ENCODE results near the gene TXLNB.

TXLNB gene

DNA sequence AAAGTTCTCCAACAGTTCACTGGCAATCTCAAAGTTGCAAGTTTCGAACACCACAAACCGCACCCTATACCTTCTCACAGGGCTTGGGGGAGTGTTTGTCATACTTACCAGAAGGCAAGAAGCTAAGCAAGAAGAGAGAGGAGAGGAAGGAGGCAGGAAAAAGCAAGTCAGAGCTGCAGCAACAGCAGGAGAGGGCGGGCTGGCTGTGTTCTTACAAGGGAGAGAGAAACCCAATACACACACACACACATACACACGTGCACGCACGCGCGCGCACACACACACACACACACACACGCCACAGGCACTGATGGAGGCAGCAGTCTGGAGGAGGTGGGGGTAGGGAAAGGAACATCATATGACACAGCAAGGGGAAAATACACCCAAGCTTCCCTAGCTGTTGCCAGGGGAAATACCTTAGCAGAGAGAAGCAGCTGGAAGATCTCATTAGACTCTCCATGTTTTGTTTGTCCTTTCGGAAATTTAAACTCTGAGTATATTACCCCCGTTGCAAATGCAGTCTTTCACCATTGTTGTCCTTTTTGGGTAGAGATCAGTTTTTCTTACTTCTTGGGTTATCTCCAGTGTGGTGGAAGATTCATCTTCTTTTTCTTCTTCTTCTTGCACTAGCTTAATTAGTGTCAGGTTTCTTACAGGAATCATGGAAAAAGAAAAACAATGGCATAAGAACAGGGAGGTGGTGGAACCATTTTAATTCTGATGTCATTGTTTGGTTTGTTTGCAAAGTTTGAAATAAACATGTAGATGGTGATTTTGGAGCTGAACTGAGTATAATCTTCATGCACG lies at the start of gene TXLNB:
TXLNB (minus strand) TSS at position 186 of the 807 bp plus-strand sequence. CDS start 3,099 bp downstream, outside the sequence.
- in situ Hi-C loops (cut with MboI; ENCODE audit: low sequenced_read_pairs), result no loop called here

DNA sequence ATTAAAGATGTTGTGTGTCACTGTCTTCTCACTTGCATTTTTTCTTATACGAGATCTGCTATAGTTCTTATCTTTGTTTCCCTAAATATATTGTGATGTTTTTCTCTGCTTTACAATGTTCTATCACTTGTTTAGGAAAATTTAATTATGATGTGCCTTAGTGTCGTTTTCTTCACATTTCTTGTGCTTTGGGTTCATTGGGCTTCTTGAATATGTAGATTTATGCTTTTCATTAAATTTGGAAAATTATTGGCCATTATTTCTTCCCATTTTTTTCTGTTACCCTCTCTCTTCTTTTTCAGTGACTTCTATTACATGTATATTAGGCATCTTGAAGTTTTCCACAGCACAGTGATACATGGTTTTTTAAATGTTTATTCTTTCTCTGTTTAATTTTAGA lies 49.3 kb upstream of the TXLNB start:
- in situ Hi-C loops (cut with MboI; ENCODE audit: low sequenced_read_pairs), result no loop called here

DNA sequence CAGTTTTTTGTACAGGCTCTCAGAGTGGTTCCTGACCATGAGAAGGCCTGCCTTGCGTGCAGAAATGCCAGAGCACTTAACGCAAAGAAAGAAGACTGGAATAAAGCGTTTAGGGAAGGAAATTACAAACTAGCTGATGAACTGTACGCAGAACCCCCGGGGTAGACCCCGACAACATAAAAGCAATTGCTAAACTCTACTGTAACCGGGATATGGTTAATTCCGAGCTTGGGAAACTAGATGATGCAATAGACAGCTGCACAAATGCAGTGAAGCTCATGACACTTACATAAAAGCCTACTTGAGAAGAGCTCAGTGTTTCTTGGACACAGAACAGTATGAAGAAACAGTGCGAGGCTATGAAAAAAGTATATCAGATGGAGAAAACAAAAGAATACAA lies 47.0 kb upstream of the TXLNB start:
- in situ Hi-C loops (cut with MboI; ENCODE audit: low sequenced_read_pairs), result no loop called here

DNA sequence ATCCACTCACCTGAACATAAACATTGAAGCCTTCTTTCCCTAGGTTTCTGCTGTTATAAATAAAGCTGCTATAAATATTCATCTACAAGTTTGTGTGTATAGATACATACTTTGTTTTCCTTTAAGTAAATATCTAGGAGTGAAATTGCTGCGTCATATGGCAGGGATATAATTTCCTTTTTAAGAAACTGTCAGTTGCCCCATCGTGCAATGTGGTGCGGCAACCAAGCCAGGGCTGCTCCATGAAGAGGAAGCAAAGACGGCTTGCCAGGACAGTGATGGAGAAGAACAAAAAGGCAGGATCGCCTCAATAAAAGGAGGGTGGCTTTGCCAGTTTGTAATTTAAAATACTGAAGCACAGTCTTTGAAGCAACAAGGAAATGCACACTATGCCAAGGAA lies 46.0 kb upstream of the TXLNB start:
- in situ Hi-C loops (cut with MboI; ENCODE audit: low sequenced_read_pairs), result no loop called here

GRCh38 chr6:139337001-139337400 lies 45.2 kb upstream of the TXLNB start:
- in situ Hi-C loops (cut with MboI; ENCODE audit: low sequenced_read_pairs), result no loop called here

DNA sequence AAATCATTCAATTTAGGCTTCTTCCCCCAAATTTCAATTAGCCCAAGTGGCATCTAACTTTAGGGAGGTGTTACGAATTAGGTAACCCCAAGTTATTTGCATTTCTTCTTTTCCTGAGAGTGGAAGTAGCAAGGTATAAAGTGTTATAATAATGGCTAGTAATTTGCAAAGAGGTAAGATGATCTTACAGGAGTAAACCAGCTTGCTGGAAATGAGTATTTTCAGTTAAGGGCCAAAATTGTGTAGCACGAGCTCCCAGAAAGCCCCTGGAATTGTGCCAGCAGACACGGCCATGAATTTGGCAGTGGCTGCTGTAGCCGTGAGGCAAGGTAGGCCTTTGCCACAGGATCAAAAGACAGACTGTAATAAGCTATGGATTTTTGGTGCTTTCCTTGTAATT lies 44.7 kb upstream of the TXLNB start:
- in situ Hi-C loops (cut with MboI; ENCODE audit: low sequenced_read_pairs), result no loop called here

- in situ Hi-C loops (cut with MboI; ENCODE audit: low sequenced_read_pairs), result no loop called here
Observed at GRCh38 chr6:139335447-139336210, 43.8 kb upstream of the TXLNB start.

GRCh38 chr6:139334806-139335446 lies 43.1 kb upstream of the TXLNB start:
- in situ Hi-C loops (cut with MboI; ENCODE audit: low sequenced_read_pairs), result no loop called here

DNA sequence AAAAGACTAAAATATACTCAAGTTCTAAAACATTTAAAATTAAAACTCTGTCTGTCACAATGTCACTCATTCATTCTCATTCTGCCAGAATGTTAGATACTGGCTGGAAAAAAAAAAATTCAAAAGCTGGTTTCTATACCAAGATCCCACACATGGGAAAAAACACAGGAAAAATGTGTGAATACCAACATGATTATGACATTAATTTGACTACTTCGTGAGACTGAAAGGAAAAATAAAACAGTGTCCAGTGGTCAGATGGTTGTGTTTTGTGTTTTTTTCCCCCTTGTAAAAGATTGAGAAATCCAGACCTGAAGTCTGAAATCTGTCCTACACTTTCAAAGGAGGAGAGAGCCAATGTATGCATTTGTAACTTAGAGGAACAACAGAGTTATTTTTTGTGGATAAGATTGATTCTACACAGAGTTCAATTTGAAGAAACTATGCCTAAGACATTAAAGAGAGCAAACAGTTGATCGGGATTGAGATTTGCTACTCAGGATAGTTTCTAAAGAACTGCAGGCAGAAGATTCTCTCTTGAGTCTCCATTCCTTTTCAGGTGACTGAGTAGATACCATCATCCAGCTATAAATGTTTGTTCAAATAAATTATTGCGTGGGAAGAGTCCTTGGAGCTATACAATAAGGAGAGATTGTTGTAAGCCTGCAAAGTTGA lies 39.2 kb upstream of the TXLNB start:
- in situ Hi-C loops (cut with MboI; ENCODE audit: low sequenced_read_pairs), result no loop called here

DNA sequence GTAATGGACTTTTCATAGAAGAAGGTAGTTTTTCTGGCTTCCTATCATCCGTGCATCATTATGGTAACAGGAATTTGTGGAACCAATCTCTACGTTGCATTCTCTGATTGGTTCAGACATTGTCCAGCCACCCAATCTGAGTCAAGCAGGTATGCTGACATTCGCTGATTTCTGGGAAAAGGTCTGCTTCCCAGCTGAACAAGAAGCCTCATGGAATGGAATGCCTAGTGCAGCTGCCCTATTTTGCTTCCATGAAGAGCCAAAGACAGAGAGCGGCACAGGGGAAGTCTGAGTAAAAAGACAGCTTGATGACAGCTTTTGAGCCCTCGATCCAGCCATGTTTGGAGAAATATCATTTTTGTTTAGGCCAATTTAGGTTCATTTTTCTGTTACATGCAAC lies 38.5 kb upstream of the TXLNB start:
- in situ Hi-C loops (cut with MboI; ENCODE audit: low sequenced_read_pairs), result no loop called here

DNA sequence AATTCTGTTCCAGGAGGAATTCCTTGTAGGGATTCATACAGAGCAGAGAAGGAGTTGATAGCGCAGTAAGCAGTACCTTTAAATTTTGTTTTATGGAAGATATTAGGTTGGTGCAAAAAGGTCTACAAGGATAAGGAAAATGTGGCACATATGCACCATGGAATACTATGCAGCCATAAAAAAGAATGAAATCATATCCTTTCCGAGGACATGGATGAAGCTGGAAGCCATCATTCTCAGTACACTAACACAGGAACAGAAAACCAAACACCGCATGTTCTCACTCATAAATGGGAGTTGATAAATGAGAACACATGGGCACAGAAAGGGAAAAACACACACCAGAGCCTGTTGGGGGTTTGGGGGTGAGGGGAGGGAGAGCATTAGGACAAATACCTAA lies 37.4 kb upstream of the TXLNB start:
- in situ Hi-C loops (cut with MboI; ENCODE audit: low sequenced_read_pairs), result no loop called here

GRCh38 chr6:139327038-139327437 lies 35.2 kb upstream of the TXLNB start:
- in situ Hi-C loops (cut with MboI; ENCODE audit: low sequenced_read_pairs), result no loop called here

DNA sequence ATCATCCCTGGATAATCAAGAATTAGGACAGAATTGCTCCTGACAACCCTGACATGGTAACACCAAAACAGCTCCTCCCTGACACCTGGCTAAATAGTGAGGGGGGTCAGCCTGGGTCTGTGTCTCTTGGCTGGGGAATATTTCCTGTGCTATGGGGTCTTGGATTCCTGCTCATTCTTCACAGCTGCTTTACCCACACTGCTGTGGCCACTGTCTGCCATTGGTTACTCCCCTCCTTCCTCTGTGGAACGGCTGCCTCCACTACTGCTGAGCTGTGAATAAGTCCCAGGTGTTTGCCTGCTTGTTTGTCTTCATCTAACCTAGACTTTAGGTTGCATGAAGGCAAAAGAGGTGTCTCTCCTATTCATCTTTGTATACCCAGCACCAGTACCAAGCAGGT lies 33.9 kb upstream of the TXLNB start:
- in situ Hi-C loops (cut with MboI; ENCODE audit: low sequenced_read_pairs), result no loop called here

DNA sequence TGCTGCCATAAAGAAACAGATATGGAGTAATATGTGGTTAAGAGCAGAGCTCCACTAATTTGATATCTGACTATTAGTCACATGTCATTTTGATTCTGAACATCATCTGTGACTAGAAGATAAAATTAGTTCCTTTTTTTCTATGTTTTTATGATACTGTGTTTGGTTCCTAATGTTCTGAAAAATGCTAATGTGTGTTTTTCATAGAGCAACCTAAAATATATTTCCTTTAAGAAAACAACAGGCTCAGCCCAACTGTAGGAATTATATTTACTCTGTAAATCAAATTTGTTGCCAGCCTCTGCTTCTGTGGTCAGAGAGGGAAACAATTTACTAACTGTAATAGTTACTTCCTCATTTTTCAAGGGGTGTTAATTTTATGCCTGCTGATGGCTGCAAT lies 33.3 kb upstream of the TXLNB start:
- in situ Hi-C loops (cut with MboI; ENCODE audit: low sequenced_read_pairs), result no loop called here

DNA sequence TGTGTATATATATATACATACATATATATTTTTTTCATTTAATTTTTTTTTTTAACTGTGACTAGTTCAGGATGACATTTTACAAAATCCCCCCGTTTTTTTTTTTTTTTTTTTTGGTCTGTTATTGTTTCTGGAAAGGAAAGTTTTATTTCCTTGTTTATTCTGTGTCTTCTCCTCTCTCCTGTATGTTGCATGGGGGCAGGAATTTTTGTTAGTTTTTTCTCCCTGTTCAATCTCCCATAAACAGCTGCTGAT lies 32.4 kb upstream of the TXLNB start:
- in situ Hi-C loops (cut with MboI; ENCODE audit: low sequenced_read_pairs), result no loop called here

- in situ Hi-C loops (cut with MboI; ENCODE audit: low sequenced_read_pairs), result no loop called here
Observed at GRCh38 chr6:139323511-139324300, 31.9 kb upstream of the TXLNB start.

DNA sequence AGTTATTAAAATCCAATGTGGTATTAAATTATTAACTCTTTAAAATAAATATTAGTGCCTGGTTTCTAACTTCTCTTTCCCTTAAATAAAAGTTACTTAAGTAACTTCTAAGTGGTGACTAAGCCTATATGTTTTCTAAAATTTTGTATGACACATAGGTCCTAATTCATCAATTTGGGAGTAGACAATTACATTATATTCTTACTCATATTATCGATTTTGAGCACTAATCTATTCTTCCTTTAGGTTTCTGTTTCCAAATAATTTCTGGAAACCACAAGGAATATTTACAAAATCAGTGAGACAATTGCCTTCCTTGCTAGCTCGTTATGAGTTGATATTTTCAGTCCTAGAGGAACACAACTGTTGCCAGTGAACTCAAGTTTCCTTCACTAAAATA lies 28.3 kb upstream of the TXLNB start:
- in situ Hi-C loops (cut with MboI; ENCODE audit: low sequenced_read_pairs), result no loop called here

DNA sequence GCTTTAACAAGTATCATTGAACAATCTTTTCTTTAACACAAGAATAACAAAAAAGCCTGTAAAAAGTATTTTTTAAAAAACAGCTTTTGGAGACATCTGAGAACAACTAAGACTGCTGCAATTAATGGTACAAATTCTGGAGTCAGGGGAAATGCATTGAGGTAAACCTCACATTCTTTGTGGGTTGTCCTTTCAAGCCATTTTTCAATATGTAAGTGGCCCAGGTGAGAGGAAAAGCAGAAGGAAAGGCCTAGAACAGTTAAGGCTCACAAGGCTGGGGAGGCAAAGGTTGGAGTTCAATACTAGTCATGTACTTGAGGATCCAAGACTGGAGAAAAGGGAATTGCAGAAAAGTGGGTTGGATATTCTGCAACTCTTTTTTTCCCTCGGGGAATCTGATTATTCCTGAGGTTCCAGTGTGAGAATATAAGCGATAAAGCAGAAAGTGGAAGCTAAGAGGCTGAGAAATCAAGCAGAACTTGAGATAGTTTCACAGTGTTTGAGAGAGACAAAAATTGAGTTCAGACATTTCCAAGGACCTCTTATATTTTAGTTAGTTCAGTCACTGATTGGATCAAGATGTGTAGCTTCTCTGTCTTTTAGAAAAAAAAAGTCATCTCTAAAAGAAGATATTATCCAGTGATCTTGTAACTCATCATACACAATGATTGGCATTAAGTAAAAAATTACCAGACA lies 25.0 kb upstream of the TXLNB start:
- in situ Hi-C loops (cut with MboI; ENCODE audit: low sequenced_read_pairs), result no loop called here

DNA sequence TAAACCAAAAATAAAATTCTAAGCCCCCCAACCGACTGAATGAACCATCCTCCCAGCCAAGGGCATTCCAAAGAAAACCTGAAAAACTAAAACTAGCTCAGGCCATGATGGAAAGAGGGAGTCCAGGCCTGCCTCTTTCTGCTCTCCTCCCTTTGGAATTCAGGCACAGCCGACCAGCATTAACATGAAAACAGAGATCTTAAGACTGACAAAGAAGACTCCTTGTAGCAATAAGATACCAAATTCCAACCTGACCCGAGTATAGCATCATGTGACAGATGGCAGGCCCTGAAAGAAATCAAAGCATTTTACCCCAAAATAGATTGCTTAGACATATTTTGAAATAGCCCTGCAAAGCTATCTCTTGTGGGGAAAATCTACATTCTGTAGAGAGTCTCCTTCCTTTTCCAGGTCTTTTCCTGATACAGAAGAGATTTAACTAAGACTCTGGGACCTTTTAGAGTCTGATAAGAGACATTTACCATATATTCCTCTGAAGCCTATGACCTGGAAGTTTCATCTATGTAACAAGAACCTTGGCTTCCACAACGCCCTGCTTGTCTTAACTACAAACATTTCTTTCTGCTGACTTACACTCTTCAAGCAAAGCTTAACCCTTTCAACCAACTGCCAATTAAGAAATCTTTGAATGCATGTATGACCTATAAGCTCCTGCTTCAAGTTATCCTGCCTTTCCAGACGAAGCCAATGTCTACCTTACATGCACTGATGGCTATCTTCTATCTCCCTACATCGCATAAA lies 22.2 kb upstream of the TXLNB start:
- in situ Hi-C loops (cut with MboI; ENCODE audit: low sequenced_read_pairs), result no loop called here
